Omental fat pad (tissue), 4 donors: ENCODE results near the gene PLIN4. TPM values are rescaled to one million over a fixed set of nuclear protein-coding genes. Genes with fewer than 3 reads are reported as not detected.

Experiments
- ATAC-seq: fragments of 150-250 bp; one replicate; pipeline ENCODE4 v1.9.1; 2016; ENCODE audit warnings: mild to moderate bottlenecking, moderate library complexity; ENCODE audit not compliant: low FRiP score
- DNase-seq: peaks from one replicate; pipeline ENCODE4 v3.0.0-alpha.2; 2019; ENCODE audit warnings: low spot score
- total RNA-seq, 4 donors: library from RNA; depleted of rRNA; stranded (reverse); fragments of >200 nt; gene quantifications; one replicate each; pipeline ENCODE4 v1.1.0, GENCODE V29; 2016
- TF ChIP-seq, protein P1 (sequence below), 3 donors: fragments of 450-650 bp; IDR thresholded peaks; one replicate each; pipeline ENCODE4 v1.5.1; 2016 to 2017; ENCODE audit warnings: antibody characterized with exemption in 3 of 3, mild to moderate bottlenecking in 3 of 3, moderate library complexity in 2 of 3

The PLIN4 gene
- total RNA-seq, 4 donors from 2014 or later: 183 to 2,054 (median 453) TPM

DNA sequence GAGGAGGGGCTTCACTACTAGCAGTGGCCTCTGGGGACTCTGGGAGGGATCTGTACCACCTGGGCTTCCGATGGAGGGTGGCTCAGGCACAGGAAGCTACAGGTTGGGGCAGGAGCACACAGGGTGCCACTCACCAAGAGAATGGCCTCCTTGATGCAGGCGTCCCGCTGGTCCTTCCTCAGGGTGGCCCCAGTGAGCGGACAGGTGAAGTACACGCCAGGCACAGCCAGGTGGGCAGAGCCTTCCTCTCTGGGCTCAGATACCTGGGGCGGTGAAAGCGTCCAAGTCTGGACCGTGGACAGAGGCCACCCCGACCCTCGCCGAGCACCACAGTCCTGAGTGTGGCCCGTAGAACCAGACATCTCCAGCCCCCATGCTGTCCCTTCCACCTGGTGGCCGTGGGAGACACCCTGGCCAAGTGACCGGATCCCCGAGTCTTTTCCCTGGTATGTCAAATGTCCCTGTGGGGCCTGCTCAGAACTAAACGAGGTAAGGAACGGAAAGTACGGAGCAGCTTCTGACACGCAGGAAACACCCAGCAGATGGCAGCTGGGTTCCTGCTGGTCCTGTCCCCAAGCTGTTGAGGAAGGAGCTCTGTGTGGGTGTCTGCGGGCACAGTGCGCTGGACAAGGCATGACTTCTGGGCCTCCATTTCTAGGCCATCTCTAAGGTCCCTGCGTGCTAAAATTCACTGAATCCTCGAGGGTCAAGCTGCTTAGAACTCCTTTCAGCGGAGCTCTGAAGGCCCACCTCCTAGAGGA lies 65.9 kb downstream of the PLIN4 start:
- ATAC-seq: no peak
- TF ChIP-seq, protein P1, sequence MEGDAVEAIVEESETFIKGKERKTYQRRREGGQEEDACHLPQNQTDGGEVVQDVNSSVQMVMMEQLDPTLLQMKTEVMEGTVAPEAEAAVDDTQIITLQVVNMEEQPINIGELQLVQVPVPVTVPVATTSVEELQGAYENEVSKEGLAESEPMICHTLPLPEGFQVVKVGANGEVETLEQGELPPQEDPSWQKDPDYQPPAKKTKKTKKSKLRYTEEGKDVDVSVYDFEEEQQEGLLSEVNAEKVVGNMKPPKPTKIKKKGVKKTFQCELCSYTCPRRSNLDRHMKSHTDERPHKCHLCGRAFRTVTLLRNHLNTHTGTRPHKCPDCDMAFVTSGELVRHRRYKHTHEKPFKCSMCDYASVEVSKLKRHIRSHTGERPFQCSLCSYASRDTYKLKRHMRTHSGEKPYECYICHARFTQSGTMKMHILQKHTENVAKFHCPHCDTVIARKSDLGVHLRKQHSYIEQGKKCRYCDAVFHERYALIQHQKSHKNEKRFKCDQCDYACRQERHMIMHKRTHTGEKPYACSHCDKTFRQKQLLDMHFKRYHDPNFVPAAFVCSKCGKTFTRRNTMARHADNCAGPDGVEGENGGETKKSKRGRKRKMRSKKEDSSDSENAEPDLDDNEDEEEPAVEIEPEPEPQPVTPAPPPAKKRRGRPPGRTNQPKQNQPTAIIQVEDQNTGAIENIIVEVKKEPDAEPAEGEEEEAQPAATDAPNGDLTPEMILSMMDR (IDR thresholded peaks at IDR 0.05): no peak
- no peak for DNase-seq

Other genes starting within 250 kb of the PLIN4 start
- gene SHD, start 239.2 kb downstream of the PLIN4 start, total RNA-seq: under 1 TPM in 1 of 4 donors, not detected in 3; 0.19 TPM
- gene TMIGD2, start 216.1 kb downstream of the PLIN4 start, total RNA-seq: under 1 TPM in 1 of 4 donors, not detected in 3; 0.79 TPM
- gene FSD1, start 213.9 kb downstream of the PLIN4 start, total RNA-seq: not detected
- gene STAP2, start 179.7 kb downstream of the PLIN4 start, total RNA-seq: 10 to 100 TPM in 2 of 4 donors, 1 to 10 TPM in 2; 4.6 to 18.8 (median 7.7) TPM
- gene MPND, start 174.9 kb downstream of the PLIN4 start, total RNA-seq: 1 to 10 TPM; 3.5 to 7.1 (median 6.0) TPM
- gene SH3GL1, start 117.9 kb downstream of the PLIN4 start, total RNA-seq: 10 to 100 TPM; 38.0 to 54.9 (median 48.2) TPM
- 1 to 10 TPM; 3.9 to 6.5 (median 4.1) TPM for gene CHAF1A, start 115.8 kb downstream of the PLIN4 start, total RNA-seq
- gene UBXN6, start 60.7 kb downstream of the PLIN4 start, total RNA-seq: 100 to 1,000 TPM in 2 of 4 donors, 10 to 100 TPM in 2; 62.7 to 128 (median 88.6) TPM
- gene HDGFL2, start 46.2 kb downstream of the PLIN4 start, total RNA-seq: 10 to 100 TPM; 17.3 to 40.8 (median 25.2) TPM
- gene PLIN5, start 16.7 kb upstream of the PLIN4 start, total RNA-seq: 10 to 100 TPM; 28.6 to 48.1 (median 44.0) TPM
- 10 to 100 TPM in 1 of 4 donors, 1 to 10 TPM in 3; 1.4 to 22.6 (median 5.4) TPM for gene LRG1, start 21.6 kb upstream of the PLIN4 start, total RNA-seq
- gene SEMA6B, start 41.2 kb upstream of the PLIN4 start, total RNA-seq: 10 to 100 TPM in 3 of 4 donors, 1 to 10 TPM in 1; 4.4 to 39.3 (median 10.9) TPM
- gene TNFAIP8L1, start 121.0 kb upstream of the PLIN4 start, total RNA-seq: 1 to 10 TPM; 1.8 to 6.3 (median 3.1) TPM
- gene MYDGF, start 151.9 kb upstream of the PLIN4 start, total RNA-seq: 10 to 100 TPM; 25.7 to 59.2 (median 51.6) TPM
- 10 to 100 TPM; 25.3 to 42.9 (median 41.0) TPM for gene DPP9, start 205.4 kb upstream of the PLIN4 start, total RNA-seq